Activated CD8-positive, alpha-beta memory T cell treated with anti-CD3 and anti-CD28 coated beads, Interleukin-2, amount 50 U/mL, for 1 hour (primary cell): ENCODE measurements around the gene FAM151A.

Experiments used
- DNase-seq: peaks from one replicate; pipeline ENCODE4 v3.0.0-alpha.2; 2020; ENCODE audit errors: extremely low read depth

Gene FAM151A

DNA sequence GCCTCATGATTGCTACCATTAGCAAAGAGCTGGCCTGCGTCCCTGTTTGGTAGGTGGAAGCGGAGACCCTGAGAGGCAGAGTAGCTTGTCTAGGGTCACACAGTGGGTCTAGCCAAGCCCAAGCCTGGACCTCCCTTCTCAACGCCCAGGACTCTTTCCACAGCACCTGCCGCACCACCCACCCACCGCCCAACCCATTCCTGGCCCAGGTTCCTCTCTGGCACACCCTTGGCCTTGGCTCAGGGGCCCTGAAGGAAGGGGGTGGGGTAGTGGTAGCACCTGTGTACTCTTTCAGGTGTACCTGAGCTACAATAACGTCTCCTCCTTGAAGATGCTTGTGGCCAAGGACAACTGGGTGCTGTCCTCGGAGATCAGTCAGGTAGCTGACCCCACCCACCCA is 19.3 kb downstream of the FAM151A start:
- DNase-seq, result no peak

DNA sequence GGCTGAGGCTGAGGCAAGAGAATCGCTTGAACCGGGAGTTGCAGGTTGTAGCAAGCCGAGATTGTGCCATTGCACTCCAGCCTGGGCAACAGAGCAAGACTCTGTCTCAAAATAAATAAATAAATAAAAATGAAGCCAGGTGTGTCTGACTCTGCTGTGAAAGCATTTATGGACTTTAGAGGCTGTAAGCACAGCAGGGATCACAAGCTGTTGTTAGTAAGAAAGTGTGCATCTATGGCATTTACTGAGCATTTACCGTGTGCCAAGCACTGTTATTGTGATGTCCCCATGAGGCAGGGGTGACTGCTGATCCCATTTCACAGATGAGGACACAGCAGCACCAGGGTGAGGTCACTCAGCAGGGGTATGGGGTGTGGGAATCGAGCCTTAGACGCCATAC is 20.1 kb downstream of the FAM151A start:
- DNase-seq, result no peak

DNA sequence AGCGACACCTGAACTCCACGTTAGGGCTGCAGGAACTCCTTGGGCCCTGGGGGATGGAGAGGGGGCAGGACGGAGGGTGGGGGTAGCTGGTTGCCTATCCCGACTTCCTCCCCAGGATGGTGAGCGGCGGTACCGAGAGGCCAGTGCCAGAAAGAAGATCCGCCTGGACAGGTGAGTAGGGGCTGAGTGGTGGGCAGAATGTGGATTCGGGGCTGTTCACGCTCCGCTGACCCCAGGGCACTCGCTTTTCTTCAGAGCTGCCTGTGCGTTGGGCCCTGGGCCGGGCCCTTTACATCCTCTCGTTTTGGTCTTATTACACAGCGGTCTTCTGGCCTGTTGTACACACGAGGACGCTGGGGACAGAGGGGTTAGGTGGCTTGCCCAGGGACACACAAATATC is 20.8 kb downstream of the FAM151A start:
- DNase-seq, result no peak

DNA sequence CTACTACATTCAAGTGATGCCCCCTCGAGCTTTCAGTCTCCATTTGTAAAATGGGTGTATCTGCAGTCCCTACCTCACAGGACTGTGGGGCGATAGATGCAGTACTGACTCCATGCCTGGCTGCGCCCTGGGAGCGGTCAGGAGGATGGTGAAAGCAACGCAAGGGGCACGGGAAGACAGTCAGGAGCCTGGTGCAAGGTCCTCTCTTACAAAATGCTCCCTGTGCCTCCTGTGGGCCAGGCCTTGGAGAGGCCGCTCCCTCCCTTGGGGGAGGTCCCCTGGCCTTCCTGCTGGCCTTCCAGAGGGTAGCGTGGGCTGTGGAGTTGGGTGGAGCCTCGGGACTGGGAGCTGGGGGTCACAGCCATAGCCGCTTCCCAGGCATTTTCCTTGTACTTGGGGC is 21.6 kb downstream of the FAM151A start:
- DNase-seq, result no peak

DNA sequence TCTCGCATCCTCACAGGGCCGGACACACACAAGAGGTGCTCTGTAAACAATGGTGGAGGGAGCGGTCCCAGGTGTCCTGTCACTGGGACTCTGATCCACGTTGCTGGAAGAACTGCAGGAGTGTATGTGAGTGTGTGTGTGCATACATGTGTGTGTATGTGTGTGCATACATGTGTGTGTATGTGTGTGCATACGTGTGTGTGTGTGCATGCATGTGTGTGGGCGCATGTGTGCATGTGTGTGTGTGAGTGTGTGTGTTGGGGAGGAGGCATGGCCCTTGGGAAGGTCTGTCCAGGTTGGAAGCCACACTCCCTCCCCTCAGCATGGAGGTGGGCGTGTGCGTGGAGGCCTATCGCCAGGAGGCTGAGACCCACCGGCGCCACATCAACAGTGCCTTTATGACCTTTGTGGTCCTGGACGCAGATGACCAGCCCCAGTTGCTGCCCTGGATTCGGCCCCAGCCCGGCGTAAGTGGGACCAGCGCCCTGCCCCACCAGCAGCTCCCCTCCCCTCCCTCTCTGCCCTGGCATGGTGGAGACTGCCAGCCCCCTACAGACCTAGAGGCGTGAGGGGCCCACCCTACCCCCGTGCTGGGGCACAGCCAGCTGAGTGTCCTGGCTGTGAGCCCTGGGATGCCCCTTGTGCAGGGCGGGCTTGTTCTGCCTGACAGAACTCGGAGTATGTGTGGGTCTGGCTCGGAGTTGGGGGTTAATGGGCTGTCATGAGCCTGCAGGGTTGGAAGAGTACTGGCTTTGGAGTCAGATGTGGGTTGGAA is 22.2 kb downstream of the FAM151A start:
- DNase-seq, result no peak

DNA sequence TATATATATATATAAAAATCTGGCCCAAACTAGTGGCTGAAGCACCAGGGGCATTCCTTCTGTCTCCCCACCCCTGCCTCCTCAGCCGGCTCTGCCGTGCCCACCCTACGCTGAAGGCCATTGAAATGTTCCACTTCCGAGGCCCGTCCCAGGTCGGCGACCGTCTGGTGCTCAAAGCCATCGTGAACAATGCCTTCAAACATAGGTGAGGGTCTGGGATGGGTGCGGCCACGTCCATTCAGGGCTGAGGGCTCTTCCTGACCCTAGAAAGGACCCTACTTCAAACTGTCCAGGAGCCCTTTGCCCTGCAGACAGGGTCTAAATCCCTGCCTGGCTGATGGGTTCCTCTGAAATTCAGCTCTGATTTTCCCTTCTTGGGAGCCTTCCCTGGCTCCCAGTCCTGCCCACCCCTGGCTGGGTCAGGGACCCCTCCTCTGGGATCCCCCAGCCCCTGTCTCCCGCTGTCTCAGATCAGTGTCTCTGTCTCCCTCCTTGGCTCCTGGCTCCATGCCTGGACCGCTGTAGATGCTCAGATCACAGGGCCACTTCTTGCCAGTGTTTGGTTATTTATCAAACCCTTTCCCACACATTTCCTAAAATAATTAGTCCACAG is 24.0 kb downstream of the FAM151A start:
- DNase-seq, result no peak

DNA sequence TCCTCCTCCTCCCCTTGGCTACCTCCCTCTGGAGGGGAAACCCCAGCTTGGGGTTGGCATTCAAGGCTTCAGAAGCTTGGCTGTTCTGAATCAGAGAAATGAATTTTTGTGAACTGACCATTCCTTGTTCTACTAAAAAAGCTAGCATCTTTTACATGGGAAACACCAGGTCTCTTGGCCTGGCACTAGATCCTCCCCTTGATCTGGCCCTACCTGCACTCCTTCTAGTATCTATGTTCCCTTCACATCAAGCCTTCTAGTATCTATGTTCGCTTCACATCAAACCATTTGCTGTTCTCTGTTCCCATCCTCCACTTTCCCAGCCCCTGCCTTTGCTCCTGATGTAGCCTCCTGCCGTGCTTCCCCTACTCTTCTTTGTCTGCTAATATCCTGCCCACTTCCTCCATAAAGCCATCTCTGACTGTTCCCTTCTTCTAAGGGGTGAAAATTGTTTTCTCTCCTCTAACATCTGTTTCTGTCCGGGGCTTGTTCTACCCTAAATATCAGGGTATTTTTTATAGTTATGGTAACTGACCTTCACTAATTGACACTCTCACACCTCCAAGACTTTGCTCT is 25.8 kb downstream of the FAM151A start:
- DNase-seq, result no peak

DNA sequence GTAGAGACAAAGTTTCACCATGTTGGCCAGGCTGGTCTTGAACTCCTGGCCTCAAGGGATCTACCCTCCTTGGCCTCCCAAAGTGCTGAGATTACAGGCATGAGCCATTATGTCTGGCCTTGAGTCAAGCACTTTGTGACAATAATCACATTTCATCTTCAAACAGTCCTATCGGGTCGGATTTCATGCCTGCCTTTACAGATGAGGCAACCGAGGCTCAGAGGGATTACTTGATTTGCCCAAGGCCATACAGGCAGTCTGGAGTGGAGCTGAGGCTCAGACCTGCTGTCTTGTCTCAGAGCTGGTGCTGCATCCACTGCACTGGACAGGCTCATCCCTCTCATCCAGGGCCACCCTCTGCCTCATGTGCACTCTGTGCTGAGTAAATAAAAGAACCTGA is 26.6 kb downstream of the FAM151A start:
- no peak for DNase-seq

DNA sequence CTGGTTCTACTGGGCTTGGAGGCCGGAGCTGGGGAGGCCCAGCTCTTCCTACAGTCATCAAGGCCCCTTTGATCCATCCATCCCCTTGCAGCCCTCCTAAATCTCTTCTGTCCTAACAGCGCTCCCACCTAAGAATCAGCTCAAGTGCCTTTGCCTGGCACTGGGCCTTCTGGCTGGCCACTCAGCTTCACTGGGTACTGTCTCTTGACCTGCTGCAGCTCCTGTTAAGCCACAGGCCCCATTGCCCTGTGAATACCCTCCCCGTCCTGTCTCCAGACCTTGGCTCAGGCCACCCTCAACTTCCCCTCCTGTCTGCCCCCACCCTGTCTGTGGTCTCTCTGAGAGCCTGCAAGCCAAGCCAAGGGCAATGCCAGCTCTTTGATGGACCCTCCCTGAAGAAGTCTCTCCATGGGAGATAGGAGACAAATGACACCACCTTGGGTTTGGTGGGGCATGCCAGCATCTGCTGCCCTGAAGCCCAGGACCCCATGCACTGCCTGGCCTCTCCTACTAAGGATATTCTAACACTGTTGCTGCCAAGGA is 27.3 kb downstream of the FAM151A start:
- DNase-seq, result no peak

DNA sequence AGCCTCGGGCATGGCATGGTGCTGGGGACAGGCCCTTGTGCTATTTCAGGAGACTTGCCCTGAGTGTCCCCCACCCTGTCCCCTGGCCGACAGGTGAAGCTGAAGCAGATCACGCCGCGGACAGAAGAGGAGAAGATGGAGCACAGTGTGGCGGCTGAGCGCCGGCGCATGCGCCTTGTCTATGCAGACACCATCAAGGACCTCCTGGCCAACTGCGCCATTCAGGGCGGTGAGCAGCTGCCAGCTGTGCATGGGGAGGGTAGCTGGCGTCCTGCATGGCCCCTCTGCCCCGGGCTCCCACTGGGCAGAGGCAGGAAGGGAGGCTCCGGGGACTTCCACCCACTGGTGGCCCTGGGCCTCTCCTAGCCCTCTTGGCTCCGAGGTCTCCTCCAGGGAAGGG is 28.9 kb downstream of the FAM151A start:
- DNase-seq, result no peak

DNA sequence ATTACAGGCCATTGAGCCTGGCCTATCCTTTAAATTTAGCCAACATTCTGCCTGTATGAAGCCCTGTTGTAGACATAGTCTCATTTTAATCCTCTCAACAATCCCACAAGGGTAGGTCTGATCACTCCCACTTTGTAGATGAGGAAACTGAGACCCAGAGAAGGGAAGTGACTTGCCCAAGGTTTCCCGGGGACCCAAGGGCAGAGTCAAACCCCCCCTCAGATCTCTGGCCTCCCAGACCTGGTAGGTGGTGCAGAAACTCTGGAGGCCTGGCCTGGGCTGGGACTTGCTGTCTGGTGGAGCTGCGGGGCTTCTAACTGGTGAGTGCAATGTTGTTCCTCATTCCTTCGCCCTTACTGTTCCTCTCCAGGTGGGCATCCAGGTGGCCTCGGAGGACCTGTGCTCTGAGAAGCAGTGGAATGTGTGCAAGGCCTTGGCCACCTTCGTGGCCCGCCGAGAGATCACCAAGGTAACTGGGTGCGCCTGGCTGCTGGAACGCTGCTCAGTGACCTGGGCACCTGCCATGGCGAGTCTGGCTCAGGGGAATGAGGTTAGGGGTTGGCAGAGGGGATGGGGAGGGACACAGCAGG is 29.7 kb downstream of the FAM151A start:
- DNase-seq, result no peak

DNA sequence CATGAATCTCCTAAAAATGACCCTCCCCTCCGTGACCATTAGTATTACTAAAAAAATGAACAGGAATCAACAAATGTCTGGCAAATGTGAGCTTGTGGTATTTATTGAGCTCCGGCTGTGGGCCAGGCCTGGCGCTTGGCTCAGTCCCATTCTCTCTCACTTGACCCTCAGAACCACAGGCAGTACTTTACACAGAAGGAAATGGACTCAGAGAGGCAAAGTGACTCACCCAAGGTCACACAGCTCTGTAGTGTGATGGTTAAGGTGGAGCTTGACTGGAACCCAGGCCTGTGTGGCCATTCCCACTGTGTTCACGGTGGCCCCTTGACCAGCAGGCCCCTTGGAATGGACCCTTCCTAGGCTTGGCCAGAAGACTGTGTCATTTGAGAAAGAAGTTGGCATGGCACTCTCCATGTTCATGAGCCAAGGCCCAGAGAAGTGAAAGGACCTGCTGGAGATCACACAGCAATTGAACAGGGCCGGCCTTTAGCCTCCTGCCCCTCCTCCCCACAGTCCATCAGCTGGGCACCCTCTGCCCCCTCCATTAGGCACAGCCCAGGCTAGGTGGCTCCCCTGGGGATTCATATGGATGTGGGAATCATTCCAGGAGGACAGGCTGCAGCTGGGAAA is 32.1 kb downstream of the FAM151A start:
- DNase-seq, result no peak

DNA sequence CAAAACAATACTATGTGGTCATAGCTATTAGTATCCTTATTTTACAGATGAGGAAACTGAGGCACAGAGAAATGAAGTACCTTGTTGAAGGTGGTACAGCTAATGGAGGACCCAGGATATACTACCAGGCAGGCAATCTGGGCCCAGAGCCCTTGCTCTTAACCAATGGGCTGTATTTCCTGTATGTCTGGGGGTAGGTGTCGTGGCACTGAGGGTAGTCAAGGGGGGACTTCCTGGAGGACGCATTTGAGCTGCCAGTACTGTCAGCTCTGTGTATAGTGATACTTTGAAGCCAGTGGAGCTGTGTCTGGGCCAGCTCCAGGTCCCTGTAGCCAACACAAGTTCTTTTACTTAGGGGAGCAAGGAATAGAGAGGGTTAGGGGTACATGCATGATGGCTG is 34.9 kb downstream of the FAM151A start:
- no peak for DNase-seq

DNA sequence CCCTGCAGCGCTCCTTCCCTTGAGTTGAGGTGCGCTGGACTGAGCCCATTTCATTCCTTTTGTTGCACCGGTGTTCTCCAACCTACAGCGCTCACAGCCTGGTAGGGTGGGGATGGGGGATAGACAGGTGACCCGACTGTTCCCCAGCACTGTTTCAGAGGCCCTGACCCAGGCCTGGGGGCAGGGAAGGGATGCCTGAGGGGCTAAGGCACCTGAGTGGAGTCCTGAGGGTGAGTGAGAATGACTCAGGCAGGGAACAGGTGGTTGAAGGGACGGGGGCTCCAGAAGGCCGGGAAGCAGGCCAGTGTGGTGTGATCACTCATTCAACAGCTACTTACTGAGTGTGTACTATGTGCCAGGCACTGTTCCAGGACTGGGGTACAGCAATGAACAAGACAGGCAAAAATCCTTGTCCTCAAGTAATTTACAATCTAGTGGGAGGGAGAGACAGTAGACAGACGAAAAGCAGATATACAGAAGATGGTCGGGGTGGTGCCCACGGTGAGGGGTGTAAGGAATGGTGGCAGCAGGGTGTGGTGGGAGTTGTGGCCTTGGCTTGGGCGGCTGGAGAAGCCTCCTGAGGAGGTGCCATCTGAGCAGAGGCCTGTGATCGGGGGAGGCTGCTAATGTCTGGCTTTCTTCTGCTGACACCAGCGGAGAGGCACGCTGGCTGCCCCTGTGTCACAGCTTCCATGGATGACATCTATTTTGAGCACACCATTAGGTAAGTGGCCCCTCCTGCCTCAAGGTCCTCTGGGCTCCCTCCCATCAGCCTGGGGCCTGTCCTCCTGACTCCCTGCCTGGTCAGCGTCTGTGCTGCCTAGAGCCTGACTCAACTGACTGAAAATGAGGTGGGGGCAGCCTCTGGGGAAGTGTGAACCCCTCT is 37.9 kb downstream of the FAM151A start:
- DNase-seq, result no peak

DNA sequence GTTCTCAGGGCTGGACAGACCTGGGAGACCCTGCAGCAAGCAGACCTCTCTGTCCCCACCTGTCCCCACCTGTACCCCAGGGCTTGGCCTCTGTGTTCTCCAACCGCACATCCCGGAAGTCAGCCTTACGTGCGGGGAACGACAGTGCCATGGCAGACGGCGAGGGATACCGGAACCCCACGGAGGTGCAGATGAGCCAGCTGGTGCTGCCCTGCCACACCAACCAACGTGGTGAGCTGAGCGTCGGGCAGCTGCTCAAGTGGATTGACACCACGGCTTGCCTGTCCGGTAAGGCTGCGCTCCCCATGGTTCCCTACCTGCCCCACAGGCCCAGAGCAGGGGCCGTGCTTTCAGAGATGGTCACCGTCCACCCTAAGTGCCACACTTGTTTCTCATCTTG is 38.8 kb downstream of the FAM151A start:
- DNase-seq, result no peak

DNA sequence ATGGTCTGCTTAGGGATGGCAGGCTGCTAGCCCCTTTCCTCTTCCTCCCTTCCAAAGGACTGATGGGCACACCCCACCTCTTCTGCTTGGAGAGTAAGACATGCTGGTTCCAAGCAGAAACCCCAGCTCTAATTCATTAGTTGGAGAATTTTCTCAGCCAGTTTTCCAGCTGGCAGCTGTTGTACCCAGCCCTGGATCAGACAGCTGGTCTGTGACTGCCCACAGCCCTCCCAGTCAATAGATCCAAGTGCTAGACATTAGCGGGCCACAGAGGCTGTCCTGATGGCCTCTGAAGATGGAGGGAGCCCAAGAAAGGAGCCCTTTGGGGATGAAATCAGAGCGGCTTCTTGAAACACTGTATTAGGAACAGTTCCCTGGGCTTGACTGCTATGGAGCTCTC is 39.5 kb downstream of the FAM151A start:
- DNase-seq, result no peak

DNA sequence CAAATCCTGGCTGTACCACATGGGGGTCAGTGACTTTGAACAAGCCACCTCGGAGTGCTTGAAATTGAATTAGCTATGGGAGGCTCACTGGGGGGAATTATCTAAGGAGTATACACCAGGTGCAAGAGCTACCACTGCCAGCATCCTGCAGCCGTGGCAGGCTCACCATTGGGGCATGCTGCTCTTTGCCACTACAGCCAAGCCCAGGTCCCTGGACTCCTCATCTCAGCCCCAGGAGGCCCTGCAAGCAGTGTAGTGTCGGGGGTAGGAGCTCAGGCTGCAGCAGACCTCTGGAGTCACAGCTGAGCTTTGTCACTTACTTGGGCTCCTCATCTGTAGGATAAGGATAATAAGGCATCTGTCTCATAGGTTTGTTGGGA is 40.0 kb downstream of the FAM151A start:
- no peak for DNase-seq

DNA sequence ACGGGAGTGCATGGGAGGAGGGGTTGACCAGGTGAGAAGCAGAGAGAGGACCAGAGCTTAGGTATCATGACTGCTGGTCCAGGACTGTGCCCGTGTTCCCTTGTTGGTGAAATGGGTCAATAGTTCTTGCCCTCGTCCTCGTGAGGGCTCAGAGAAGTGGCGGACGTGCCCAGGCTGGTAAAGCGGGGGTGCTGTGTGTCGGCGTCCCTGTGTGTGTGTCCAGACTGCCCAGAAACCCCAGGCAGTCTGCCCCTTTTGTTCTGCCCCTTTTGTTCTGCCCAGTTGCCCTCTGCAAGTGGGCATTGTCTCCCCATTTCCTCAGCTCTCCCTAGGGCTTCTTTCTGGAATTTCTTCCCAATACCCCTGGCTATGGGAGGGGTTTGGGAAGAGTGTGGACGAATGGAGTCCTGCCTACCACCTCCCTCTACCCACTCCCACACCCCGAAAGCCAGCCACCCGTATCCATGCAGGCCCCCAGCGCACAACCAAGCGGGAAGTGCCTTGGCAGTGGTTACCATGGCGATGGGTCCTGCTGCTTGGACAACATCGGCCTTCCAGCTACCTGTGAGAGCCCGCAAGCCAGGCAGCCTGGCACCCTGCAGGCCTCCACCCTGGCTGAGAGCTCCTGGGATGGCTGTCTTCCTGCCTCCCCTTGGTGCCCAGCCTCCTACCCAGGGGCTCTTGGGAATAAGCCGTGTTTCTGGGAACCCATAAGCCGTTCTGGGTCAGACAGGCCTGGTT is 40.6 kb downstream of the FAM151A start:
- DNase-seq, result no peak

DNA sequence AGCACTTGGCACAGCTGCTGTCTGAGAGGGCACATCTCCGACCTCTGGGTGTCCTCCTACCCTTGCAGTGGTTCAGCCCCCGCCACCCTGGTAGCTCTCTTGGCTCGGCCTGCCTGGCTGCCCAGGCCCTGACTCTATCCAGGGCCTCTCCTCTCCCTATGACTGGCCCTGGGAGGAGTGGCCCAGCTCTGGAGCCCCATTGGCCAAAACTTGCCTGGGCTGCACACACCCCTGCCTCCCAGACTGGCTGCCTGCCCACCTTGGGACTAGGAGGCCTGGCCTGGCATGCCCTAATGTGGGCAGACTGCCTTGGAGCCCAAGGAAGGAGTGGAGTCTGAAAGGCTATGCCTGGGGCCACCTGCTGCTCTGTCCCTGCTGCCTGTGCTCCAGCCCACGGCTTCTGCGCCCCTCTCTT is 41.7 kb downstream of the FAM151A start:
- DNase-seq, result no peak

DNA sequence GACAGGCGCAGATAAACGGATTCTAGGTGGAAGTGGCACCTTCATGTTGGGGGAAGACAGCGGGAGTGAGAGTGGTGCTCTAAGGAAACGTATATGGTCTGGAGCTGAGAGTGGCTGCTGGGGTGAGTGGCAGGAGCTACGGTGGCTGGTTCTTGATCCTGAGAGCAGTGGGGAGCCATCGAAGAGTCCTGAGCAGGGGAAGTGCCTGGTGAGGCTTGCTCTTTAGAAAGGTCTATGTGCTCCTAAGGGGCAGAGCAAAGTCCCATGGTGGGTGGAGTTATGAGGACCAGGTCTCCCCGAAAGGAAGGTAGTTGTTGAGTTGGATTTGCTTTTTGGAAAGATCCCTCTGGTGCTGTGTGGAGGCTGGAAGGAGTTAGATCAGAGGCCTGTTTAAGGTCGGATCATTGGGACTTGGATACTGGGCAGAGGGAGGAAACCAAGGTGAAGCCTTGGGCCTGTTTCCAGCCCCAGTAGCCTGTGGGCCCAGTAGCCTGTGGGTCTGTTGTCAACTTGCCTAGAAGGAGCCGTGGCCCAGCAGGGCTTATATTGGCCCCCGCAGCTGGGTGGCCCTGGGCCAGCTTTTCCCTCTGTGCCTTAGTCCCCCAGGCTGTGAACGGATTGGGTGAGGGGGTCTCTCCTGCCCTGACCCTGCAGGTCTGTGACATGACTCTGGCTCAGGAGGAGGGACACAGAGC is 42.3 kb downstream of the FAM151A start:
- DNase-seq, result no peak
